Measurements from ENCODE around the gene GEN1. TPM values are rescaled to one million over a fixed set of nuclear protein-coding genes. Genes with fewer than 3 reads are reported as not detected.
A peak's percentile ranks its signal among the peaks of the same experiment; 100 is the strongest.

Gene GEN1
- polyA plus RNA-seq, 1 donor: 10.7 TPM

DNA sequence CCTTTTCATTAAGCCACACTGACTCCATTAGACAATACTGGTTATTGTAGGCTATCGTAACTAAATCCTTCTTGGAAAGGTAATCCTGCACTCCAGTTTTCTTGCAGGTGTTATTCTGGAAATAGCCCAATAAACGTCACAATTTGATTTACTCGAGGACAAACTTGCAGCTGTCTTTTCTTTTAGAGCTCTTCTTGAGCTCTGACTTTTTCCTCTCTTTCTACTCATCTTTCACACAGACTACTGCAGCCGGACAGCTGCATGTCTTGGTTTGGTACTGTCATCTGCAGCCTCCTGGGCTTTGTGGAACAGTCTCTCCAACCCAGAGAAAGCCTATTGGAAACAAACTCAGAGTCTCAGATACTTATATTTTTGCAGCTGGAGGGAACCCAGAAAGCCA, 39.4 kb downstream of the GEN1 start:
- Histone ChIP-seq H3K4me1 (ENCODE audit: control insufficient read depth, insufficient read depth, low read length) (no peaks in the 10 kb centered on the region), H3K36me3 (ENCODE audit: control insufficient read depth, insufficient read depth, low read length) (no peaks in the 10 kb centered on the region), H3K9me3 (ENCODE audit: control insufficient read depth, low read depth, low read length) (no peaks in the 10 kb centered on the region), H3K4me3 (ENCODE audit: low read length) (no peak overlapping the region), H3K27ac (ENCODE audit: low read length) (no peak overlapping the region), H3K27me3 (ENCODE audit: control insufficient read depth, insufficient read depth, low read length) (peaks cover 2% of the 10 kb centered on the region)
- WGBS (ENCODE audit: insufficient coverage, low lambda C conversion rate): 17% methylated on average over 1 of the region's 4 CpGs
- DNase-seq: no peak

DNA sequence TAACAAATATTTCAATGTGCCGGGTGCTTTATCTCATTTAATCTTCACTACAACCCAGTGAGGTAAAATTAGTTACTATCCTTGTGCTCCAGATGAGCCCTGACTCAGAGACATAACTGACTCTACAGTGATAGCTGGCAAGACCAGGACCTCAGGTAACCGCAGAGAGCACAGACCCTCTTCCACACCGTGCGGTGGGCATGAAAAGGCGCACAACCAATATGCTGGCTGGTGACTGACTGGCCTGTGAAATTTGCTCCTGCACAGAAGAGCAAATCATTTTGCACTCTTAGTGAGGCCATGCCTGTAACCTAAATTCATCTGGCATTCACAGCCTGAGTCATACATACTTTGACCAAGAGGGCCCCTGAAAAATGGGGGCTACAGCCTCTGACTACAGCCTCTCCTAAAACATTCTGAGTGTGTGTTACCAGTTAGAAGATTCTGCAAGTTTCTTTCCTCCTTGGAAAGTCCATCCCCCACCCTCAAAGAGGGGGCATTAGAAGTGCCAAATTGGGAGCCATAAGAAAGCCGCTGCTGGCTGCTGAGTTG, 39.9 kb downstream of the GEN1 start:
- no peak overlapping the region for H3K27ac ChIP-seq (ENCODE audit: low read length)
- H3K4me1 ChIP-seq (ENCODE audit: control insufficient read depth, insufficient read depth, low read length): no peaks in the 10 kb centered on the region
- DNase-seq: no peak
- no peak overlapping the region for H3K4me3 ChIP-seq (ENCODE audit: low read length)
- H3K27me3 ChIP-seq (ENCODE audit: control insufficient read depth, insufficient read depth, low read length): peaks cover 2% of the 10 kb centered on the region
- H3K36me3 ChIP-seq (ENCODE audit: control insufficient read depth, insufficient read depth, low read length): no peaks in the 10 kb centered on the region
- no CpG with 5 or more reads among the region's 6 CpGs for WGBS (ENCODE audit: insufficient coverage, low lambda C conversion rate)
- no peaks in the 10 kb centered on the region for H3K9me3 ChIP-seq (ENCODE audit: control insufficient read depth, low read depth, low read length)

DNA sequence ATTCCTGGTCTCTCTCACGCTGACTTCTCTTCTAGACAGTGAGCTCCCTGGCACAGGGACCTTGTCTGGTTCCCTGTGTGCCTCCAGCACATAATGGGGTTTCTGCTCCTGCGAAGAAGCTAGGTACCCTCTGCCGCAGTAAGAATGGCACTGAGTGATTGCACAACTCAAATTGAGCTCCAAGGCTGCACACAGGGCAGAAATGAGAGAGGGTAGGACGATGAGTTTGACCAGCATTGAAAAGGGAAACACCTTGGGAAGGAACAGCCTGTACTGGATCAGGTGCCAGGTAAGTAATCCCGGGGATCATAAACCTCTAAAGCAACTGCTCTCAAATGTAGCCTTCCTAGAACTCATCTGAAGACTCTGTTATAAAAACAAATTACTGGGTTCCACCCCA, 41.4 kb downstream of the GEN1 start:
- no peak overlapping the region for H3K4me3 ChIP-seq (ENCODE audit: low read length)
- H3K27ac ChIP-seq (ENCODE audit: low read length): no peak overlapping the region
- H3K36me3 ChIP-seq (ENCODE audit: control insufficient read depth, insufficient read depth, low read length): no peaks in the 10 kb centered on the region
- H3K27me3 ChIP-seq (ENCODE audit: control insufficient read depth, insufficient read depth, low read length): peaks cover 2% of the 10 kb centered on the region
- no peak for DNase-seq
- no peaks in the 10 kb centered on the region for H3K9me3 ChIP-seq (ENCODE audit: control insufficient read depth, low read depth, low read length)
- H3K4me1 ChIP-seq (ENCODE audit: control insufficient read depth, insufficient read depth, low read length): no peaks in the 10 kb centered on the region
- no CpG with 5 or more reads among the region's 5 CpGs for WGBS (ENCODE audit: insufficient coverage, low lambda C conversion rate)

DNA sequence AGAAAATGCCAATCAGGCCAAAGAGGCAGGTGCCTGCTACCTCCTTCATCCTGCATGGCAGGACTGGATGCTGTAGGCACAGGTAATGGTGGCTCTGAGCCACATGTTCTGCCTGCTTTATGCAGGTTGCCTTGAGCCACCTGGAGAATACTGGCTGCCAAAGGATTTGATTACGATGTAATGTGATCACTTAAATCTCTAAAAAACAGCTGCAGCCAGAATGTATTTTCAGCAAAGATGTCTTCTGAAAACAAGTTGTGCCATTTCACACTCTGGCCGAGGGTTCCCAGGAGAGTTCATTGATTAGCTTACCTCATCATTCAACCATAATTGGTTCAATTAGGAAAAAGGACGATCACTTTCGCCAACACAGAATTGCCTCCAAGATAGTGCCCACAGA, 44.4 kb downstream of the GEN1 start:
- H3K4me1 ChIP-seq (ENCODE audit: control insufficient read depth, insufficient read depth, low read length): no peaks in the 10 kb centered on the region
- H3K36me3 ChIP-seq (ENCODE audit: control insufficient read depth, insufficient read depth, low read length): no peaks in the 10 kb centered on the region
- no peak overlapping the region for H3K27ac ChIP-seq (ENCODE audit: low read length)
- no peak for DNase-seq
- WGBS (ENCODE audit: insufficient coverage, low lambda C conversion rate): no CpG with 5 or more reads among the region's 4 CpGs
- peaks cover 2% of the 10 kb centered on the region for H3K27me3 ChIP-seq (ENCODE audit: control insufficient read depth, insufficient read depth, low read length)
- no peak overlapping the region for H3K4me3 ChIP-seq (ENCODE audit: low read length)
- no peaks in the 10 kb centered on the region for H3K9me3 ChIP-seq (ENCODE audit: control insufficient read depth, low read depth, low read length)

DNA sequence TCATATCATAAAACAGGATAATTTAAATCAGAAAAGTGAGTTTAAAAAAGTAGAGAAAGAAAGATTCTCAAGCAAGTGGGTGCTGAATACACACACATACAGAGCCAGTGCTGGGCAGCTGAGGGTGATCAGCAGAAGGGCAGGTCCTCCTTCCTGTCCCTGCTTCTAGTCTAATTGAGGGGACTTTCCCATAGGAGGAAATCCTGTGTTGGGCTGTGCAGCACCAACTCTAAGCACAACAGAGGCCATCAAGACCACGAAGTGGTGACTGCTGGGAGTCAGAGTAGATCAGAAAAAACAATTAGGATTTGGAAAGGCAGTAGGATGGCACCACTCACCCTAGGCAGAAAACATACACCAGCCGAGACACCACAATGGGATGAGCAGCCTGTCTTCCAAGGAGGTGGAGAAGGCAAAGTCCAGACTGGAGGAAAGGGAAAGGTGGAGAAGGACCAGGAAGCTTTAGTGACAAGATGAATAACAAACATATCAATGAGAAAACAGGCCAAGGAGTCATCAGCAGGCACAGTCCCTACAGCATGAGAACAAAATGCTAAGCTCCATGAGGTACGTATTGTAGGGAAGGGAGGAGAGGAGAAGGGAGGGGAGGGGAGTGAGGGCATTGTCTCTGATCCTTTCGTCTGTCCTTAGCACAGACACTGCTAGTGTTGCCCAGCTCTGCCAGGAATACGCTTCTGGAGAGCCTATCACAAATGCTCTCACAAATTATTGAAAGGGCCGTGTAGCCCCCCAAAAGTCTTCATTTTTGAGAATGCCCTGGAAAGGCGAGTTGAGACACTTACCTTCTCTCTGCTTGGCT, 45.6 kb downstream of the GEN1 start:
- no peak overlapping the region for H3K4me3 ChIP-seq (ENCODE audit: low read length)
- peaks cover 2% of the 10 kb centered on the region for H3K27me3 ChIP-seq (ENCODE audit: control insufficient read depth, insufficient read depth, low read length)
- no peak for DNase-seq
- H3K27ac ChIP-seq (ENCODE audit: low read length): no peak overlapping the region
- no peaks in the 10 kb centered on the region for H3K36me3 ChIP-seq (ENCODE audit: control insufficient read depth, insufficient read depth, low read length)
- no peaks in the 10 kb centered on the region for H3K9me3 ChIP-seq (ENCODE audit: control insufficient read depth, low read depth, low read length)
- H3K4me1 ChIP-seq (ENCODE audit: control insufficient read depth, insufficient read depth, low read length): no peaks in the 10 kb centered on the region
- WGBS (ENCODE audit: insufficient coverage, low lambda C conversion rate): 50% methylated on average over 2 of the region's 7 CpGs

DNA sequence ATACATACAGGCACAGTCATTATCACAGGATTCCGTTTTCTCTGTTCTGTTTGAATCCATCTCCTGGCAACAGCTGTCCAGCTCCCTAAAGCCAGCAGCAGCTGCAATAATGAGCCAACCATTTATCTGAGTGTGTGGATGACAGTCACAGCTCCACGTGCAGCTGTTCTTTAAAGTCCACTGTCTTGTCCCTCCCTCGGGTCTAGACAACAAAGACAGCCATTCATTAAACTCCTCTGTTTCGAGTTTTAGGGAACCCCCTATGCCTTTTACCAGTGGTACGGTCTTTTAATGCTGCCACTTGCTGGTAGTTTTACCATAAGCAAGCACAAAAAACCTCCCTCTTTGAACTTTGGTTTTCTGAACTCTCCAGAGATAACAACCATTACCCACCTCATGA, 46.3 kb downstream of the GEN1 start:
- Histone ChIP-seq H3K4me3 (ENCODE audit: low read length) (no peak overlapping the region), H3K36me3 (ENCODE audit: control insufficient read depth, insufficient read depth, low read length) (no peaks in the 10 kb centered on the region), H3K9me3 (ENCODE audit: control insufficient read depth, low read depth, low read length) (no peaks in the 10 kb centered on the region), H3K27me3 (ENCODE audit: control insufficient read depth, insufficient read depth, low read length) (peaks cover 2% of the 10 kb centered on the region), H3K27ac (ENCODE audit: low read length) (no peak overlapping the region), H3K4me1 (ENCODE audit: control insufficient read depth, insufficient read depth, low read length) (no peaks in the 10 kb centered on the region)
- no CpG with 5 or more reads among the region's 5 CpGs for WGBS (ENCODE audit: insufficient coverage, low lambda C conversion rate)
- DNase-seq: peak; percentile 11 to 24

DNA sequence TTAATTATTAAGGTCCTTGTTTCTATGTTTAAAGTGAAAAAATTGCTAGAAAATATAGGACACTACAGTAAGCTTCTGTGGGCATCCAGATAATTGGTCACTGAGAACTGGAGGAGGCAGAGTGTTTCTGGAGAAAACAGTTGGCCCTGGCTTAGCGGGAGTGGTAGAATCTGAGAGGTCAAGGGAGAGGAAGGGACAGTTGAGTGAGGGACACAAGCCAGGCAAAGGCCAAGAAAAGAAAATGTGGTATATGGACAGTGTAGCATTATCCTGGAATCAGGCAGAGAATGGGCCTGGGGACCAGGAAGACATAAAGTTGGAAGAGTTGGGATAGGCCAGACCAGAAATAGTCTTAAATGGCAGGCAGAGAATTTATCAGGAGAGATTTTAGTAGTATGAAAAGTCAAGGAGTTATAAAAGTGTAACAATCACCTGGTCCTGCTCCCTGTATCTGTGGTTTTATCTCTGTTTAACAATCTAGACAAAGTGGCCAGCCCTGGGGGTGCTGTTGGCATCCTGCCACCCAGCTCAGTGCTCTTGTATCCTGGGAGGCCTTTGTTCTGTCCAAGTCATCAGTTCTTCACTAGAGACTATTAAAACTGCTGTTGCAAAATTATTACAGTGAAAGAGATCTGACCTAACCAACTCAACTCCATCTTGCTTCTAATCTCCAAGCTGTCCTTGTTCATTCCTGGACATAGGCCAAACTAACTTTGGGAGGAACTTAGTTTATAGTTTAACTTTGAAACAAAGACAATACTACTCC, 46.9 kb downstream of the GEN1 start:
- Histone ChIP-seq H3K27me3 (ENCODE audit: control insufficient read depth, insufficient read depth, low read length) (peaks cover 2% of the 10 kb centered on the region), H3K9me3 (ENCODE audit: control insufficient read depth, low read depth, low read length) (no peaks in the 10 kb centered on the region), H3K4me3 (ENCODE audit: low read length) (no peak overlapping the region), H3K36me3 (ENCODE audit: control insufficient read depth, insufficient read depth, low read length) (no peaks in the 10 kb centered on the region), H3K27ac (ENCODE audit: low read length) (no peak overlapping the region), H3K4me1 (ENCODE audit: control insufficient read depth, insufficient read depth, low read length) (no peaks in the 10 kb centered on the region)
- peak; percentile 13 to 43 for DNase-seq
- 100% methylated on average over 1 of the region's 1 CpG for WGBS (ENCODE audit: insufficient coverage, low lambda C conversion rate)

DNA sequence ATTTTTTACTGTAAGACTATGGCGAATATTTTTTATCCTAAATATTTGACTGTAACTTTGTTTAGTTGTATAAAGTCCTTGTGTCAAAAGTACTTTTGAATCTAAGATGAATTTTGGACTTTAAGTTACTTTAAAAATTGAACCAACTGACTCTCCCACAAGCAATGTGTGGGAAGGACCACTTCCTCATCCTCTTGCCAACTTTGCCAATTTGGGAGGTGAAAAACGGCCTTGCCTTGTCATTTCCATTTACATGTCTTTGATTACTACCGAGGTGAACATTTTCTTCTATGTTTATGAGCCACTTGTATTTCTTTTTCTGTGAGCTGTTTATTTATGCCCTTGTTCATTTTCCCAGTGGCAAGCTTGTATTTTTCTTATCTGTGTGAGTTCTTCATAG, 49.6 kb downstream of the GEN1 start:
- Histone ChIP-seq H3K9me3 (ENCODE audit: control insufficient read depth, low read depth, low read length) (no peaks in the 10 kb centered on the region), H3K4me1 (ENCODE audit: control insufficient read depth, insufficient read depth, low read length) (no peaks in the 10 kb centered on the region), H3K4me3 (ENCODE audit: low read length) (no peak overlapping the region), H3K36me3 (ENCODE audit: control insufficient read depth, insufficient read depth, low read length) (no peaks in the 10 kb centered on the region), H3K27me3 (ENCODE audit: control insufficient read depth, insufficient read depth, low read length) (no peaks in the 10 kb centered on the region), H3K27ac (ENCODE audit: low read length) (no peak overlapping the region)
- DNase-seq: no peak
- WGBS (ENCODE audit: insufficient coverage, low lambda C conversion rate): 82% methylated on average over 2 of the region's 3 CpGs

DNA sequence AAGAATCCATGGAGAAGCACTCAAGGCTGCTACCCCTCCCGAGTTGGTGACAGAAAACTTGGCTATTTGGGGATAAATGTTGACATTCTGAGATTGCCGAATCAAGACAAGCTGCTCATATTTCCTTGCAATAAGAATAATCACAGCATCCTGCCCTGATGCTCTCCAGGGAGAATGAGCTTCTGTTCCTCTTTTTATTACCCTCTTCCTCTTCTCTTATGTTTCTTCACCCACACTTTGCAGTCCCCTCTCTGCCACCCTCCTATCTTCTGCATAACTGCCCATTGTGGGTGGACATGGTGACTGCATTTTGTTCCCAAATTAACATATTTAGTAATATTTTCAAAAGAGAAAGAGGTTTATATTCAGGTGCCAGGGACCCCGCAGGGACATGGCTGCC, 50.4 kb downstream of the GEN1 start:
- Histone ChIP-seq H3K4me3 (ENCODE audit: low read length) (no peak overlapping the region), H3K36me3 (ENCODE audit: control insufficient read depth, insufficient read depth, low read length) (no peaks in the 10 kb centered on the region), H3K27me3 (ENCODE audit: control insufficient read depth, insufficient read depth, low read length) (peaks cover under 1% of the 10 kb centered on the region), H3K9me3 (ENCODE audit: control insufficient read depth, low read depth, low read length) (no peaks in the 10 kb centered on the region), H3K4me1 (ENCODE audit: control insufficient read depth, insufficient read depth, low read length) (no peaks in the 10 kb centered on the region), H3K27ac (ENCODE audit: low read length) (no peak overlapping the region)
- DNase-seq: no peak
- WGBS (ENCODE audit: insufficient coverage, low lambda C conversion rate): 100% methylated on average over 1 of the region's 3 CpGs

DNA sequence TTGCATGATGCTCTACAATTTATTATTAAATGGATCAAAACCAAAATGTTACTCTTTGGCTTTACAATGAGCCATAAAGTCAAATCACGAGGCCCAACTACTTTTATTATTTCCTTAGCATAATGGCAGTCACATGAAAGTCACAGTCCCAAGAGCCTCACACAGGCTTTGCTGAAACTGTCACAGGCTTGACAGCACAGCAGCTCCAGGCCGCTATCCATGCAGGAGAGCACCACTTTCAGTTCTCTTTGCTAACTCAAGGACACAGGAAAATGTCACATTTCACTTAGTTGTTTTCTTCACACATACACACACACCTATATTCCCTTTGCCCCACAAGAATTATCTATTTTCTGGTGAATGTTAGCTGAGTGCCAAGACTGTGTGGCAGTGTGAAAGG, 51.2 kb downstream of the GEN1 start:
- Histone ChIP-seq H3K4me1 (ENCODE audit: control insufficient read depth, insufficient read depth, low read length) (no peaks in the 10 kb centered on the region), H3K4me3 (ENCODE audit: low read length) (no peak overlapping the region), H3K9me3 (ENCODE audit: control insufficient read depth, low read depth, low read length) (no peaks in the 10 kb centered on the region), H3K36me3 (ENCODE audit: control insufficient read depth, insufficient read depth, low read length) (no peaks in the 10 kb centered on the region), H3K27ac (ENCODE audit: low read length) (no peak overlapping the region), H3K27me3 (ENCODE audit: control insufficient read depth, insufficient read depth, low read length) (peaks cover 2% of the 10 kb centered on the region)
- no CpG with 5 or more reads among the region's 2 CpGs for WGBS (ENCODE audit: insufficient coverage, low lambda C conversion rate)
- DNase-seq: peak in 1 of 2 donors; percentile 20
